NCI-H345 treated with DMSO at 0.1 percent for 48 hours (cell line): Measurements from ENCODE around the gene ERC2.

Source experiments
- DNase-seq: peaks from one replicate; lab custom pipeline; 2025; ENCODE audit not compliant: unreplicated experiment; lab: John Stamatoyannopoulos, UW

Gene ERC2

DNA sequence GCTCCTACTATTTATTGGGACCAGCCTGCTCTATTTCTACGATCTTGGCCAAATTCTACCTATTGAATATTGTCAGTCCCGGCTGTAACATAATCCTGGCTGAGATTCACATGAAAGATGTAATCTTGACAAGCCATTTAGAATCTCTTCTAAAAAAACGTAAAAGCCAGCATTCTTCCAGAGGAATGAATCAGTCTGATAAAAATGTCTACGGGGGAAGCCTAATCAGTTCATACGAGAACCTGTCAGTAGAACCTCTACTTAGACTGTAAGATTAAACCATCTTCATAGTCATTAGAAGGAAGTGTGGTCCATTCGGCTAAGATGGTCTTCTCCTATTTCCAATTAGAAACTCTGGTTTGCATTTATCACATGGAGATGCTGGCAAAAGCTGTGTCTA, 833.9 kb downstream of the ERC2 start:
- no peak for DNase-seq

DNA sequence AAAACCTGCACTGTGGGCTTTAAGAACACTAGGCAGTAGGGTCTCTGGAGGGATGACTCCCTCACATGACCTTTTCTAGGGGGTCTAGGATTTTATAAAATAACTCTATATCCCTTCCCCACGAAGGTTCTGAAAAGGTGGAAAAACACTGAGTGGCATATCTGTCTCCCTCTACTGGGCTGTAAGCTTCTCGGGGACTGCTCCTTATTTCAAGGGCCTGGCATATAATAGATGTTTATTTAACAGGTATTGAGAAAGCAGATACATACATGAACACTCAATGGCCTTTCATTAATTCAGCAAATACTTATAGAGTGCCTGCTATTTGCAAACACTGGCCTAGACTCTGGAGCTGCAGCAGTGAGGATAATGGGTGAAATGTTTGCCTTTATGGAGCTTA, 834.9 kb downstream of the ERC2 start:
- DNase-seq = no peak

DNA sequence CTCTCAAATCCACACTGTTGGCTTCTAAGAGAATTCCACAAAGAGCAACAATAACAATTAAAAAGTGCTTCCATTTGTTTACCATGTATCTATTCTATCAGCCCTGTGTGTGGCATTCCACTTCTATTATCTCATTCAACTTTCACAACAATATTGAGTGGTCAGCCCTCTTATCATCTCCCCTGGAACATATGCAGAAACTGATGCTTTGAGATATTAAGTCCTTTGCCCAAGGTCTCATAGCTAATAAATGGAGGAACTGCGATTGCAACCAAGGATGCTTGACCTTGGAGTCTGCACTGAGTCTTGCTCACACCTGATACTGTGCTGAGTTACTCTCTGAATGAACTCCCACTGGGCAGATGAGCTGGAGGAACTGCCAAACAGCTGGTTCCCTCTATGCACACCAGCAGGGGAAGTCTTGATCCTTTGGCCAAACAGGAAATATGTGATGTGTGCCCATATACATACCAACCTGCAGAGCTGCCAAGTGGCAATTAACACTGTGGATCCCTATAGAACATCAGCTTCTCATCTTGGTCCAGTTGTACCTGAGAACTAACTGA, 836.4 kb downstream of the ERC2 start:
- no peak for DNase-seq

DNA sequence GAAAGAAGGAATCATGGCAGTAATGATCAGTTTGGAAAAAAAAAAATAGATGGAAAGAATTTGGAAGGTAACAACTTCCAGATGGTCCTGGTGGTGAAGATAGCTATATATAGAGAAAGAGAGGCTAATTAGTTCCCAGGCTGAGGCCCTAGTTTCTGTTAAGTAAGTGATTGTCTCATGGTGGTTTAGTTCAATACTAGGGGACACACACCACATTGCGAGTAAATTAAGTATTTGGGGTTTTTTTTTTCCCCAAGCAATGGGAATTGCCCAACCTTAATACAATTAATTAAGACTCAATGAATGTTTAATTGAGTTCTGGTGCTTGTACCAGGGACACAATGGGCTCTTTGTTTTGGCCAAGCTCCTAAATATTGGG, 837.4 kb downstream of the ERC2 start:
- no peak for DNase-seq

DNA sequence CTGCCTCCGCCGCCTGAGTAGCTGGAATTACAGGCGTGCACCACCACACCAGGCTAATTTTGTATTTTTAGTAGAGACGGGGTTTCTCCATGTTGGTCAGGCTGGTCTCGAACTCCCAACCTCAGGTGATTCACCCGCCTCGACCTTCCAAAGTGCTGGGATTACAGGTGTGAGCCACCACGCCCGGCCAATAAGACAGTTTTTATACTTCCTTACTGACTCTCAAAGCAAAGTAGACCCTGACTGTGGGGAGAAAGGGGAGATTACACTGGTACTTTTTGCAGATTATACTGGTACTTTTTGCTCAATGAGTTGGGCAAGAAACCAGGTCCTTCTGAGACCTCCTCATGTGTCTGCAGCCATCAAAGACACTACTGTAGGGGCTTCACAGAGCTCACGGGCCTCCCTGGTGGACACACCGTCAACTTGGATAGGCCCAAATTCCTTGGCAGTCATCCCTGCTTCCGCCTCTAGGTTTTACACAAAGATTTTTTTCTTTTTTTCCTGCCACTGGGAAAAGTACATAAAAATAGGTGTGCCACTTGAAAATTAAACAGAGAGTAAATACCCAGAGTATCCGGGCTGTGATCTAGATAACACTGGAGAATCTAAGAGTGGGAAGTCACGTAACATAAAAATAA, 837.9 kb downstream of the ERC2 start:
- no peak for DNase-seq

DNA sequence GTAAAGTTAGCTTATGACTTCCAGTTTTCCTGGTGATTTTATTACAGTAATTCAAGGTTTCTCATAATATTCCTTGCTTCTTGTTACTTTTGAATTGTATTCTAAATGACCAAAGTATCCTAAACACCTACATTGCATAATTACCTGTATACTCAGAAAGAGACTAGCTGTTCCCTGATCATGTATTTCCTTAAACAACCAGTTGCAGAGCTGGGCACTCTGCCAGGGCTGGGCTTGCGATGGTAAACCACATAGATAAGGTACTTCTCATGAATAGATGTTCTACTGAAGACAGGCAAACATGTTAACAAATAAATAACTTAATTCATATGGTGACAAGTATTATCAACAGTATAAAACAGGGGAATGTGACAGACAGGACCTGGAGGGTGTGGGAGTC, 838.8 kb downstream of the ERC2 start:
- DNase-seq = peak; percentile 24

DNA sequence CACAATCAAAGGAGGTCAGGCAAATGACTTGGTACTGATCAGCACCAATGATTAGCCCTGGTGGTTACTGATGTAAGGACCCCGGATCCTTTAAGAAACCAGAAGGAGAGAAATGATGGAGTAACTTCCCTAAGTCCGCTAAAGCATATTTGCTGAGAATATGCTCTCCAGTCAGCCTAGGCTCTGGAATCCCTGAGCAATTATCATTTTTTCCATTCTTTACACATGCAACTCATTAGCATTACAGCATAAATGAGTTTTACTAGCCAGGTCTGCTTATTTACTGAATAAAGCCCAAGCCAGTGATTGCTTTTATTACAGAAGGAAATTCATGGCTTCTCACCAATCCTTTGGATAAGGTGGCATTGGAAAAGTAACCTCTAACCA, 842.0 kb downstream of the ERC2 start:
- no peak for DNase-seq

DNA sequence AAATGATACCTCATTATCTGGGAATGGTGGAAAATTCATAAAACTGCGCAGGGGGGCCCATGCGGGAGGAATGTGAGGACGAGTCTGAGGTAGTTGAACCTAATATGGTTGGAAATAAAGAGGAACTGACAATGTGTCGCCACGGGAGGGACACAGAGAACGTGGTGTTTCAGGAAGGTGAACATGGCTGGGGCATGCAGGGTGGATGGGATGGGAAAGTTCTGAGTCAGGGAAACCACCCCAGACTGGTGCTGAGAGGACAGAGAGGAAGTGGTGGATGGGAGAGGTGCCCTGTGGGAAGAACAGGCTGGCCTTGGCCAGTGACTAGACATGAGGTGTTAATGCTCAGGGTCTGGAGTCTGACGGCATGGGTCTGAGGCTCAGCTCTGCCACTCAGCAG, 844.0 kb downstream of the ERC2 start:
- DNase-seq = no peak

DNA sequence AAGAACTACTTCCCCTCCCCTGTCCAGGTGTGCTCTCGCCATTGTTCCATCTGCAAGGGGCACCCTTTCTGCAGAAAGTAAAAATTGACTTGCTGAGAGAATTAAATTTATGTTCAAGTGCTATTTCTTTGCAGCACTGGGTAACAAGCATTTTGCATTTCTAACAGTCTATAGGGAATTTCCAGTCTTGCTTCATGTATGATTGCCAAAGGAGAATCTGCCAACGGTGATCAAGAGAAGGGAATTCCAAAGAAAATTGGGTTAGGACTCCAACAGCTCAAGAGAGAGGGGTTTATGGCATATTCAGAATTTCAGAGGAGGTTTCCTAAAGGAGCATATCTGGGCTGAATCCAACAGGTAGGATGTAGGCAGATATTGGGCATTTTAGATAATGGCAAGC, 844.5 kb downstream of the ERC2 start:
- no peak for DNase-seq

DNA sequence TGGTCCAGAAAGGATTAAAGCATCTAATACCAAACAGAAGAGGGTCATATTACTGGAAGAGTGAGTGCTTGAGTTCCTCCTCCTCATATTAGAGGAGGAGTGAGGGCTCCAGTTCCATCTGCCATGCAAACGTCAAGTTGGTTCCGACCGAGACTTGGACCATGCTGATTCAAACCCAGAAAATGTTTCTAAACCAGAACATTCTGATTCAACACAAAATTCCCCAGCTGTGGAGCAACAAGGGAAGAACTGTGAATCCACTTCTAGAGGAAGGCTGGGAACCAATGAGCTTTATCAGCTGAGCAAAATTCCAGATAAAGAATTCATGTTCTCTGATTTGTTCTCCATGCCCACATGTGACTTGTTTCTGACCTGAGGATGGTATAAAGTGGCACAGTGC, 845.5 kb downstream of the ERC2 start:
- DNase-seq = no peak

DNA sequence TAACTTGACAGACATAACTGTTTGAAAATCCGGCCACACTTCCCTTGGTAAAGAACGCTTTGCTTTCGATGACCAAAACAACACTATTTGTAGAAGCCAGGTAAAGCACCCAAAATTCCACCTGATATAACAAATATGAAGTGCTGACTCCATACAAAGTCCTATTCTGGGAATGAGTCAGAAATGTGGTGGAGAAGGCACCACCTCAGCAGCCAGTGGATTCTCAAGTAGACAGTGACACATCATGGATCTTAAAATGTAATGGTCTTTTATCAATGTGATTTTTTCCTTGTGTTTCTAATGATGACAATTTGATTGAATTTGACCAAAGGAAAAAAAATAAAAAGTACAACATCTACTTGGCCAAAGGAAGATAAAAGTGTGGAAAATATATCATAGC, 846.2 kb downstream of the ERC2 start:
- no peak for DNase-seq

DNA sequence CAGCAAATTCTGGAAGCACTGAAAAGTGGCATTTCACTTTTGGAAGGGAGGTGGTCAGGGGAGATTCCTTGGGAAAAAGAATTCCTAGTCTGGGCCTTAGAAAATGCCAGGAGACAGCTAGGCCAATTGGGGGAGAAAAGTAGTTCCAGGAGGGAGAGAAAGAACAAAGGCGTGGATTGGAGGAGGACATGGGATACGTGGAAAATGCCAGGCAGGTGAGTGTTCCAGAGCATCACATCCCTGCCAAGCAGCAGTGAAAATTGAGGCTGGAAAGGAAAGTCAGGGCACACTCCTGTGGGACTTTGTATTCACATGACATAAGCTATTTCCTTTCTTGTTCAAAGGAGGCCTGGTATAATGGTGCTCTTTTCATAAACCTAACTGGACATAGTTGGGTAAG, 846.6 kb downstream of the ERC2 start:
- no peak for DNase-seq

DNA sequence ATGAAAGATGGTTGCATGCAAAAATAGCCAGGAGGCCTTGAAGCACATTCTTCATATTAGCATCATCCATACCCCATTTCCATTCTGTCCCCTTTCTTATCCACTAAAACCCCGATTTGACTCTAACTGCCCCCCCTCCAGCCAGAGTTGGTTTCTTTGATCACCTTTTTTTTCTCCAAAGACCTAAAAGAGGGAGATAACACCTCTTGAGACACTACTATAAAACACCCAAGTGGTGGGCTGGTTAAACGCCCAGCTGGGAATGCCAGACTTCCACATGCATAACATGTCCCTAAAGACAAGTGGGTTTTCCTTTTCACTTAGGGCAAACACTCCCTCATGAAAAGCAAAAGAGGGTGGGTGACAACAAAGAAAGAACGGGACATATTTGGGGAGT, 847.2 kb downstream of the ERC2 start:
- no peak for DNase-seq

DNA sequence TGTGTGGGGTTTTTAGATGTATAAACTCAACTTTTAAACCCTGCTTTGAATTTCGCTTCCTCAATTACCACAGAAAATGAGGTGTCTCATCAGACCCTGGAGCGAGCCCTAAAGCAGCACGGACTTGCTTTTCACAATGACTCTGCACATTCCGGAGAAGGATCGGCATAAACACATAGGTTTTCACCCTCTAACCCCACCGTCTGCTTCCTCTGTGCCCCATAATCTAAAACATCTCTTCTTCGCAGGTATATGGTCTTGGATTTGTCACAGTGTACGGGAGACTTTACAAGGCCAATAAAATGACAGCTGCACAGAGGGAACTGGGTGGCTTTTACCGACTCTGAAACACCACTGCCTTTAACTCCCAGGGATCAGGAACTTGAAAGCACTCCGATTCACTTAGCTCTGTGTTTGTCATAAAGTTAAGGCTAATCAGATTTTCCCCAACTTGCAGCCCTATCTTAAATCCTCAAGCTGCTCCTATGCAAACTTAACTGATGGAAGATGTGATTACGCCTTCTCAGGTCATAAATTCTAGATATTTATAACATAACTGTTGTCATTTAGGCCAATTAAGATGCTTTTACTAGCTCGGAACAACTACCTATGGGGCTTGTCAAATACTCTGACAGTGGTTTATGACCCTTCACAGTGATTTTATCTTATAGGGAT, 847.8 kb downstream of the ERC2 start:
- no peak for DNase-seq

DNA sequence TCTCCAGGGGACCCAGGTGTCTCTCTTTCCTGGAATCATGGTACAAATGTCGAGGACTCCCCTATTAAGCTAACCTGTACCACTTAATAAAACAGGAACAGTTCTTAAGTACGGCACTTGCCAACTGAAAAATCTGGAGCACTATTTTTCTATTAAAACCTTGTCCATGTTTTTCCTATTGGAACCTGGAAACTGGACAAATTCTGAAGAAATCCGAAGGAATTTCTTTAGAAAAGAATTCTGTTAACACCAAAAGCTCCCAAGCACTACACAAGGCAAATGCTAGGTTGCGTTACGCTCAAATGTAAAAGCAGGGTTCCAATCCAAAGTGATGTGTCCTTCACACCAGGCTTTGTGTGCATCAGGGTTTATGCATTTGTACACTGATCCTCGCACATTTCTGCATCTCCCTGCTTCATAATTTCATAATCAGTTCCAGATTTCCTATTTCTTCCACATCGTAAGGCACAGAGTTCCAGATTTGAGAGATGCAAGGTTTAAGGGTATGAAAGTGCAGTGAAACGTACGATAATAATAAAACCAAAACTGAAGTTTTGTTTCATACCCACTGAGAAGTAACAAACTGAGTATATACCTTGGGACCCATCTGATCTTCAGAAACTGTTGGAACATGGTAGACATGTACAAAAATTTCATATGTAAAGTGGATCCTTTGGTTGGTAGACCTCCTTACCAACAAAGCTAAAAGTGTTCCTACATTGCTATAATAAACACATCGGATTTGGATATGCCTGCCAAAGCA, 849.0 kb downstream of the ERC2 start:
- no peak for DNase-seq

DNA sequence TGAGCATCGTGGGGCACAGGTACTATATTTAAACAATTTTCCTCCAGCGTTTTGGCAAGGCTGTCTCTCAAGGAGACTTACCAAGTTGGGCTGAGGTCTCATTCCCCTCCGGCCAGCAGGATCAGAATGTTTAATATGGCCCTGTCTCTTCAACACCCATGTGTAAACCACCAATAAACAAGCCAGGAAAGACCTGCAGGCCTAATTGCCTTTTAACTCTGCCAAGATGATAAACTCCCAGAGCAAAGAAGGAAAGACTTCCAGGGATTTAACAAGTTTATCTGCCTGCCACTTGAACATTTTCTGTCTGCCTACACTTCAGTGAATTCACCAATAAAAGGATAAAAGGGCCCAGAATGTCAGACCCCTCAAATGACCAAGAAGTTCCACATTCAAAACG, 850.9 kb downstream of the ERC2 start:
- no peak for DNase-seq

DNA sequence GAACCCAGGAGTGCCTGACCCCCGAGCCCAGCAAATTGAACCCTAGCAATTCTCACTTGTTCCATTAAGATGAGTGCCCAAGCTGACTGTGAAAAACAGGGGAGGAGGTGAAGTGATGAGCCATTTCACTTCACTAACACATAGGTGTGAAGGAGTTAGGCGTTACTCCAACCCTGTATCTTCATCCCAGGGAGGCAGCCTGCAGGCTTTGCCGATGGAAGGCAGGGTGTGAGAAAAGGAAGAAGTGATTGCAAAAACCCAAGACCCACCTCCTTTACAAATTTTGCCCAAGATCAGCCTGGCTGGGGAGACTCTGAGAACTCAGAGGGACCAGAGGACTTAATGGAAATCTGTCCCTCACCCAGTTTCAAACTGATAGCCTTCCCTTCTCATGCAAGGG, 851.5 kb downstream of the ERC2 start:
- no peak for DNase-seq

DNA sequence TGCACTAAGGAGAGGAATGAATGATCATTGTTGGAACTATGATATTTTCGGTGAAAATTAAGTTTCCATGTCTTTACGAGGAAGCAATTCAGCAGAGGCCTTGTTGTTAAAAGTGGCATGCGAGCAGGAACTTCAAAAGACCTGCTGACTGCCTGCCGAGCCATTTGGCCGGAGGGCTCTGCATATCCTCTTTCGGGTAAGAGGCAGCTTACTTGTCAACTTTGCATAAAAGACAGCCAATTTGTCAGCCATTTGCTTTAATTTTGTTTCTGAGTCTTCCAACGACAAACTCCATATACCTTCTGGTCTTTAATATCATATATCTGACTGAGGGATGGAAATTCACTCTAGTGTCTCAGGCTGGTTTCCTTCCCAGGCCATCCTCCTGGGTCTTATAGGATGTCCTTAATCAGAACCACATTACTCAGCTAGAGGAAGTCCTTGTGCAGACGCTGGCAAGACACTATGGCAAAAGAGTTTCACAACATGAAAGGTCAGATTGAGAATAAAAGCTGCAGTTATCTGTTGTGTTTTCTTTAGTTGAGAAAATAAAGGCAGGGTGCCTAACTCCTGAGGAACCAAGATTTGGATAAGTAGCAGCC, 852.5 kb downstream of the ERC2 start:
- DNase-seq = no peak

DNA sequence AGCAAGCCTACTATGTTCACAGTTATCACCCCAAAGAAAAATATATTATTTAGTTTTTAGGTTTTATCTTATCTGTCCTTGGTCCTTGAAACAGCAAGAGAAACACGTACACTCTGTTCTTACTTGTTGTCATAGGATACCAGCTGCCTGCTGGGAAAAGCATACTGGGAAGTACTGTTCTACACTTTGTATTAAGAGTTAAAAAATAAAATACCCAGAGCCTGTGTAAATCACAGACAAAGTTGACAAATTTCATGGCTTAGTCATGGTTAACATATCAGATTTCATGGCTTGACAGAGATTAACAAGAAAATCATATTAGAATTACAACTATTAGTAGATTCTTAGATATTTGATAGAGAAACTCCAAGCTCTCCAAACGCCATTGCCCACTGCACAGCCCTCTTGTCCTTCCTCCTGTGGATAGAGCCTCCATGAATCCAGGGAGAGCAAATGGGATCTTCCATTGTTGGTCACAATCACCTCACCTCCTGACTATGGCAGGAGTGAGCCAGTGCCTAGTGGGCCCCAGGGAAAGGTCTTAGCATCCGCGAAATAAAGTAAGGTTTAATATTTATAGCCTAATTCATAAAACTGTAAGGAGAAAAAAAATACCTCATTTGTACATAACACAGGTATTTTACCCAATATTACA, 853.1 kb downstream of the ERC2 start:
- DNase-seq = no peak

DNA sequence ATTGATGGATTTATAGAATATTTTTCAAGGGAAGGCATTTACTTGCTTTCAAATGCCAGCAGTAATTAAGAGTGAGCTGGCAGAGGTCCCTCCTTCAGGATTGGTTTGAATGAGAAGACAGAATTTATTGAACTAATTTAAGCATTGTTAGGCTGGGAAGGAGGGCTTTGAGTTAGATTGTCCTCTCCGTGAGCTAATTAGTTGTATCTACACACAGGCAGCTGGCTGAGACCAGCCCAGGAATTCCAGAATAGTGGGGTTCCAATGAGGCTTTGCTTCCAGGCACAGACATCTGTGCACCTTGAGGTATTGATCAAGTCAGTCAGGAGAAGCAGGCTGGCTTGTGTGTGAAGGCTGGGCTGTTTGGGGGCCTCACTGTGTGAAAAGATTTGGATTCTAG, 857.1 kb downstream of the ERC2 start:
- no peak for DNase-seq

DNA sequence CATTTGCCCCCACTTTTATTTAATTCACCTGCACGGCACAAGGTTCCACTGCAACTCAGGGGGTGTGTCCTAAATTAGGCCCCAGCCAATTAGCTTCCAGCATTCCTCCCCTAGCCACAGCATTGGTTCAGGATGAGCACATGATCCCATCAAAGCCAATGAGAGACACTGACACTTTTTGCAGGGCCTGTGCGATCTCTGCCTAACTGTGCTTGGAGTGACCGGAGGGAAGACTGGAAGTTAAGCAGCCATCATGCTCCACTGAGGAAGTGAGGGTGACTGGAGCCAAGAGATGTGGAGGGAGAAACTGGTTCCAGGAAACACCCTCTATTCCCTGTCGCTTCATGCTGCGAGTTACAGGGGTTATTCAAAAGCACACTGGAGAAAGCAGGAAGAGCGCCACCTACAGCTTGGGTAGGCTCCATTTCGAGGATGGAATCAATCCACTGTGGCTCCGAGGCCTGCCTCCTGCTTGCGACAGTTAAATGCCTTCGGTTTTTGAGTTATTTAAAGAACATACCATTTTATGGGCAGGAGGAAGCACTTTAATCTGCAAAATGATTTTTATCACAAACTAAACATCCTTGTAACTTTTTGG, 858.9 kb downstream of the ERC2 start:
- DNase-seq = no peak
